Measurements from ENCODE around the gene COPA.

COPA gene

DNA sequence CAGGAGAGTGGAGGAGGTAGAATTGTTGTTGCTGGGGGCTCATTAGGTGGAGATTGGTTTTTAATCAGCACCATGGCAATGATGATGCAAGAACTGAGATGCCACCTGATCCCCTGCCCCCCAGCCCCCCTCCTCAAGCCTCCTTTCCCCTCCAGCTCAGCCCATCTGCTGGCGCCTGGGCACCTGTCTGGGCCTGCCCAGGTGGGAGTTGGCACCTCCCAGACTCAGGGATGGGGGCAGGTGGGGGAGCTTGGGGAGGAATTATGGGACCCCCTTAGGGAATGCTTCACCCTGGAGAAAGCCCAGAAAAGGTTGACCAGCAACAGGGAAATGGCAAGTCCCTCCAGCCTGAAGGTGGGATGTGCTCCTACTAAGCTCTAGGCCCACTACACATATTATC lies 22.3 kb upstream of the COPA start:
- no peaks in the 10 kb centered on the region for H3K27me3 ChIP-seq (ENCODE audit: control insufficient read depth in 3 of 3, insufficient read depth in 3 of 3, low read depth in 1 of 3, low read length in 3 of 3)
- H3K4me3 ChIP-seq (ENCODE audit: low read length in 2 of 2), result no peak overlapping the region
- H3K18ac ChIP-seq (ENCODE audit: low read length), result no peak overlapping the region
- no CpG with 5 or more reads among the region's 1 CpG for WGBS, 2 donors (ENCODE audit: extremely low coverage in 2 of 2, insufficient read length in 2 of 2, insufficient replicate concordance in 1 of 2)
- H2BK15ac ChIP-seq (ENCODE audit: low read length), result peak overlapping the region; percentile 62
- H2BK120ac ChIP-seq (ENCODE audit: low read depth, low read length), result no peak overlapping the region
- H4K8ac ChIP-seq (ENCODE audit: low read depth, low read length), result no peak overlapping the region
- no peak overlapping the region for H3K23ac ChIP-seq (ENCODE audit: low read depth, low read length, poor library complexity)
- H3K27ac ChIP-seq (replicated peaks; ENCODE audit: low read length), result no peak overlapping the region
- no peak overlapping the region for H3K4me2 ChIP-seq (ENCODE audit: insufficient read depth, low read length, poor library complexity, severe bottlenecking)
- H3K9ac ChIP-seq (ENCODE audit: low read depth, low read length, poor library complexity), result no peak overlapping the region
- no peak overlapping the region for H4K91ac ChIP-seq (ENCODE audit: low read depth, low read length, poor library complexity)
- H3K4me1 ChIP-seq (ENCODE audit: control insufficient read depth in 2 of 2, insufficient read depth in 1 of 2, low read depth in 1 of 2, low read length in 2 of 2), result peaks cover 15 to 18% of the 10 kb centered on the region in 2 donors
- peak overlapping the region; percentile 51 for H2AK5ac ChIP-seq (ENCODE audit: low read depth, low read length)
- no peak overlapping the region for H3K14ac ChIP-seq (ENCODE audit: low read length)
- H3K4ac ChIP-seq (ENCODE audit: low read length), result no peak overlapping the region
- no peak overlapping the region for H2AFZ ChIP-seq (ENCODE audit: low read length)
- H3K9me3 ChIP-seq (replicated peaks in 1 of 2; ENCODE audit: control insufficient read depth in 2 of 2, insufficient read depth in 1 of 2, low read depth in 1 of 2, low read length in 2 of 2), result no peaks in the 10 kb centered on the region
- H2BK5ac ChIP-seq (ENCODE audit: low read length), result no peak overlapping the region
- peaks cover 8 to 12% of the 10 kb centered on the region in 2 donors for H3K36me3 ChIP-seq (replicated peaks in 1 of 2; ENCODE audit: control insufficient read depth in 2 of 2, insufficient read depth in 2 of 2, low read length in 2 of 2)
- no peak for DNase-seq (ENCODE audit: low spot score)
- no peaks in the 10 kb centered on the region for H3K79me1 ChIP-seq (ENCODE audit: low read depth, low read length)
- no peak overlapping the region for H2BK12ac ChIP-seq (ENCODE audit: low read length)

DNA sequence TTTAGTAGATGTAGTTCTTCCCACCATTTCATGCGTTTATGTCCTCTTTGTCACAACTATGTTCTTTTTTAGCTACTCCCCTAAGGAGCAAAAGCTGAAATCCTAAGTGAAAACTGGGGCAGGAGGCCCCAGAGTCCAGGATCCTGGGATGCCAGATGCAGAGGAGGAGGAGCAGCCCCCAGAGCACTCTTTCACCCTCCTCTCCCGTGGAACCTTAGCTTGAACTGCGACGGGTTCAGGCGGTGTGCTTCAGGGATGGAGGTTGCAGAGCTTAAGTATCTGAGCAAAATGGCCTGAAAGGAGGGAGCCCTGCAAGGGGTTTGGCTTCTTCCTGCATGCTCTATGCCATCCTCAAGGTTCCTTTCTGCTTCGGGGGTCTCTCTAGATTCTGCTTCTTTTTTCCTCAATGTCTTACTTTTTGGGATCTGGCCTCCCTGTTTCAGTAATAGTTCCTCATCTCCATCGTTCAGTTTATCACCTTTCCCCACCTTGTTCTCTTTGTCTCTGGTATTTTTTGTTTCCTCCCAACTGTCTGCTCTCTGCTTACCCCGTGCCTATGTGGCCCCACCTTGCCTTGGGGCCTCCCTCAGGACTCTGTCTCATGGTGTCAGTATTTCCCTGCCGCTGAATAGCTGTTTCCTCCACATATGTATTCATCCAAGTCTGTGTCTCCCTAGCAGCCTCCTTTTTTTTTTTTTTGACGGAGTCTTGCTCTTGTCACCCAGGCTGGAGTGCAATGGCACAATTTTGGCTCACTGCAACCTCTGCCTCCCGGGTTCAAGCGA lies 21.1 kb upstream of the COPA start:
- H3K23ac ChIP-seq (ENCODE audit: low read depth, low read length, poor library complexity), result no peak overlapping the region
- no peak overlapping the region for H2AFZ ChIP-seq (ENCODE audit: low read length)
- H3K27ac ChIP-seq (replicated peaks; ENCODE audit: low read length), result no peak overlapping the region
- H3K18ac ChIP-seq (ENCODE audit: low read length), result no peak overlapping the region
- H3K4me1 ChIP-seq (ENCODE audit: control insufficient read depth in 2 of 2, insufficient read depth in 1 of 2, low read depth in 1 of 2, low read length in 2 of 2), result peaks cover 15 to 18% of the 10 kb centered on the region in 2 donors
- no peak overlapping the region for H2AK5ac ChIP-seq (ENCODE audit: low read depth, low read length)
- no CpG with 5 or more reads among the region's 12 CpGs for WGBS, 2 donors (ENCODE audit: extremely low coverage in 2 of 2, insufficient read length in 2 of 2, insufficient replicate concordance in 1 of 2)
- H3K27me3 ChIP-seq (ENCODE audit: control insufficient read depth in 3 of 3, insufficient read depth in 3 of 3, low read depth in 1 of 3, low read length in 3 of 3), result no peaks in the 10 kb centered on the region
- H3K9me3 ChIP-seq (replicated peaks in 1 of 2; ENCODE audit: control insufficient read depth in 2 of 2, insufficient read depth in 1 of 2, low read depth in 1 of 2, low read length in 2 of 2), result no peaks in the 10 kb centered on the region
- DNase-seq (ENCODE audit: low spot score), result no peak
- no peak overlapping the region for H3K4me3 ChIP-seq (ENCODE audit: low read length in 2 of 2)
- H3K79me1 ChIP-seq (ENCODE audit: low read depth, low read length), result no peaks in the 10 kb centered on the region
- no peak overlapping the region for H3K9ac ChIP-seq (ENCODE audit: low read depth, low read length, poor library complexity)
- H2BK5ac ChIP-seq (ENCODE audit: low read length), result no peak overlapping the region
- H3K4me2 ChIP-seq (ENCODE audit: insufficient read depth, low read length, poor library complexity, severe bottlenecking), result no peak overlapping the region
- H3K4ac ChIP-seq (ENCODE audit: low read length), result no peak overlapping the region
- H3K36me3 ChIP-seq (replicated peaks in 1 of 2; ENCODE audit: control insufficient read depth in 2 of 2, insufficient read depth in 2 of 2, low read length in 2 of 2), result peaks cover 13 to 24% of the 10 kb centered on the region in 2 donors
- H4K91ac ChIP-seq (ENCODE audit: low read depth, low read length, poor library complexity), result no peak overlapping the region
- no peak overlapping the region for H2BK120ac ChIP-seq (ENCODE audit: low read depth, low read length)
- no peak overlapping the region for H2BK15ac ChIP-seq (ENCODE audit: low read length)
- no peak overlapping the region for H3K14ac ChIP-seq (ENCODE audit: low read length)
- H4K8ac ChIP-seq (ENCODE audit: low read depth, low read length), result no peak overlapping the region
- no peak overlapping the region for H2BK12ac ChIP-seq (ENCODE audit: low read length)

DNA sequence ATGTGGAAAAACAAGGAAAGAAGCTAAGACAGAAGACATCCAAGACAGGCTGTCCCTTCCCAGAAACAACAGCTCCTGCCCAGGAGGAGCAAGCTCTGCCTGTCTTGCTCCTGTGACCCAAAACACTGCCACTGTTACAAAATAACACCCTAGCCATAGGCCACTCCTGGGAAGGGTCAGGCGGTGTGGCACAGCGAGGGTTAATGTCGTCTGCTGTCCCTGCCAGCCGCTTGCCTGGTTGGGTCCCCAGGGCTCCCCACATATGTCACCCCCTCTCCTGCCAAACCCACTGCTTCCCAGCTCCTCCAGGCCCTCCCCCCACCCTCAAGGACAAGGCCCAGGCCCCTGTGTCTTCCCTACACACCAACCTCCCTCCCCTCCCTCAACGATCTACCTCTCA lies 20.0 kb upstream of the COPA start:
- no peak overlapping the region for H3K9ac ChIP-seq (ENCODE audit: low read depth, low read length, poor library complexity)
- peak overlapping the region; percentile 56 for H4K91ac ChIP-seq (ENCODE audit: low read depth, low read length, poor library complexity)
- H3K23ac ChIP-seq (ENCODE audit: low read depth, low read length, poor library complexity), result no peak overlapping the region
- H3K27me3 ChIP-seq (ENCODE audit: control insufficient read depth in 3 of 3, insufficient read depth in 3 of 3, low read depth in 1 of 3, low read length in 3 of 3), result no peaks in the 10 kb centered on the region
- peak overlapping the region; percentile 52 for H2BK12ac ChIP-seq (ENCODE audit: low read length)
- no peak overlapping the region for H4K8ac ChIP-seq (ENCODE audit: low read depth, low read length)
- H3K4me2 ChIP-seq (ENCODE audit: insufficient read depth, low read length, poor library complexity, severe bottlenecking), result no peak overlapping the region
- H2BK5ac ChIP-seq (ENCODE audit: low read length), result peak overlapping the region; percentile 69
- peaks cover 13 to 18% of the 10 kb centered on the region in 2 donors for H3K4me1 ChIP-seq (ENCODE audit: control insufficient read depth in 2 of 2, insufficient read depth in 1 of 2, low read depth in 1 of 2, low read length in 2 of 2)
- H3K18ac ChIP-seq (ENCODE audit: low read length), result peak overlapping the region; percentile 92
- peaks cover 17 to 34% of the 10 kb centered on the region in 2 donors for H3K36me3 ChIP-seq (replicated peaks in 1 of 2; ENCODE audit: control insufficient read depth in 2 of 2, insufficient read depth in 2 of 2, low read length in 2 of 2)
- H2BK15ac ChIP-seq (ENCODE audit: low read length), result peak overlapping the region; percentile 95
- H2BK120ac ChIP-seq (ENCODE audit: low read depth, low read length), result no peak overlapping the region
- no CpG with 5 or more reads among the region's 5 CpGs for WGBS, 2 donors (ENCODE audit: extremely low coverage in 2 of 2, insufficient read length in 2 of 2, insufficient replicate concordance in 1 of 2)
- no peaks in the 10 kb centered on the region for H3K9me3 ChIP-seq (replicated peaks in 1 of 2; ENCODE audit: control insufficient read depth in 2 of 2, insufficient read depth in 1 of 2, low read depth in 1 of 2, low read length in 2 of 2)
- no peak overlapping the region for H3K4me3 ChIP-seq (ENCODE audit: low read length in 2 of 2)
- H3K27ac ChIP-seq (replicated peaks; ENCODE audit: low read length), result peak overlapping the region; percentile 74
- H2AFZ ChIP-seq (ENCODE audit: low read length), result peak overlapping the region; percentile 52
- H3K14ac ChIP-seq (ENCODE audit: low read length), result peak overlapping the region; percentile 77
- DNase-seq (ENCODE audit: low spot score), result no peak
- H3K4ac ChIP-seq (ENCODE audit: low read length), result no peak overlapping the region
- H2AK5ac ChIP-seq (ENCODE audit: low read depth, low read length), result peak overlapping the region; percentile 66
- no peaks in the 10 kb centered on the region for H3K79me1 ChIP-seq (ENCODE audit: low read depth, low read length)

DNA sequence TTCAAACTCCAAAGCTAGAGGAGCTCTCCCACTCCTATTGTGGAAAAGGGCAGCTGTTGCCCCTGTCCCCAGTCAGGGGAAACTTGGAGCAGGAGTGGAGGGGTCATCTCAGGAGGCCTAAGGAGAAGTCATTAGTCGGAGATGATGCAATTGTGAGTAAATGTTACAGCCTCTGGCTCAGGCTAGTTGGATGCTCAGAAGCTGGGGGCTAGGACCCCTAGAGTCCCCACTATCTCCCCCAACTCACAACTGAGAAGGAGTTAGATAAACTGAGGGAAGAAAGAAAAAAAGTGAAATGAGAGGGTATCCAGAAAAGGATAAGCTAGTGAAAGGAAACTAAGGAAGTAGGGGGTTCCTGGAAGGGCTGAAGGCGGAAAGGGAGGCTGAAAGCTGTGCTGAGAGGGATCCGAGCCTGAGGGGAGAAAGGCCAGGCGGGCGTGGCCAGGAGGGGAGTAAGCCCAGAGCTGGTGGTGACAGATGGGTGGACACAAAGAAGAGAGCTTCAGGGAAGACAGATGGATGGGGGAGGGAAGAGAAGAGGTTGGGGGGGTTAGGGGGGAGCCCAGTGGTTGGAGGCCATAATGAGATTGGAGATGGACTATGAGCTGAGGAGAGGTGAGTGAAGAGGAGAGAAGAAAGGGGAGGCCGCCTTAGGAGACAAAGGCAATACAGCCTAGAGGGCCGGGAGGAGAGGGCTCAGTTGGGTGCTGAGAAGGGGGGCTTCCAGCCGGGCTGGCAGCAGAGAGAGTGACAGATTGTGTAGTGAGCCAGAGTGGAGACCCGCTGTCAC lies 19.3 kb upstream of the COPA start:
- no peak overlapping the region for H2BK120ac ChIP-seq (ENCODE audit: low read depth, low read length)
- H3K9ac ChIP-seq (ENCODE audit: low read depth, low read length, poor library complexity), result no peak overlapping the region
- H3K36me3 ChIP-seq (replicated peaks in 1 of 2; ENCODE audit: control insufficient read depth in 2 of 2, insufficient read depth in 2 of 2, low read length in 2 of 2), result peaks cover 22 to 39% of the 10 kb centered on the region in 2 donors
- H2BK5ac ChIP-seq (ENCODE audit: low read length), result peak overlapping the region; percentile 69
- no peak overlapping the region for H3K23ac ChIP-seq (ENCODE audit: low read depth, low read length, poor library complexity)
- H3K4ac ChIP-seq (ENCODE audit: low read length), result no peak overlapping the region
- DNase-seq (ENCODE audit: low spot score), result no peak
- H3K79me1 ChIP-seq (ENCODE audit: low read depth, low read length), result no peaks in the 10 kb centered on the region
- peak overlapping the region; percentile 66 for H2AK5ac ChIP-seq (ENCODE audit: low read depth, low read length)
- peak overlapping the region; percentile 52 for H2AFZ ChIP-seq (ENCODE audit: low read length)
- no CpG with 5 or more reads among the region's 9 CpGs for WGBS, 2 donors (ENCODE audit: extremely low coverage in 2 of 2, insufficient read length in 2 of 2, insufficient replicate concordance in 1 of 2)
- no peaks in the 10 kb centered on the region for H3K9me3 ChIP-seq (replicated peaks in 1 of 2; ENCODE audit: control insufficient read depth in 2 of 2, insufficient read depth in 1 of 2, low read depth in 1 of 2, low read length in 2 of 2)
- no peak overlapping the region for H4K8ac ChIP-seq (ENCODE audit: low read depth, low read length)
- H2BK12ac ChIP-seq (ENCODE audit: low read length), result no peak overlapping the region
- peak overlapping the region; percentile 95 for H2BK15ac ChIP-seq (ENCODE audit: low read length)
- H3K18ac ChIP-seq (ENCODE audit: low read length), result no peak overlapping the region
- H3K27me3 ChIP-seq (ENCODE audit: control insufficient read depth in 3 of 3, insufficient read depth in 3 of 3, low read depth in 1 of 3, low read length in 3 of 3), result no peaks in the 10 kb centered on the region
- H3K14ac ChIP-seq (ENCODE audit: low read length), result no peak overlapping the region
- H4K91ac ChIP-seq (ENCODE audit: low read depth, low read length, poor library complexity), result peak overlapping the region; percentile 56
- H3K4me2 ChIP-seq (ENCODE audit: insufficient read depth, low read length, poor library complexity, severe bottlenecking), result no peak overlapping the region
- H3K4me1 ChIP-seq (ENCODE audit: control insufficient read depth in 2 of 2, insufficient read depth in 1 of 2, low read depth in 1 of 2, low read length in 2 of 2), result peaks cover 13 to 17% of the 10 kb centered on the region in 2 donors
- peak overlapping the region; percentile 74 for H3K27ac ChIP-seq (replicated peaks; ENCODE audit: low read length)
- no peak overlapping the region for H3K4me3 ChIP-seq (ENCODE audit: low read length in 2 of 2)

Data from neuronal stem cell (in vitro differentiated cells).